KOPT-K1 (cell line): ENCODE results near the gene IL17RC.

Experiments
- H3K27ac ChIP-seq: fragments of 200-600 bp; sonication (generic); 2 replicates; pipeline ENCODE4 v1.5.1; 2016; ENCODE audit warnings: antibody characterized with exemption, mild to moderate bottlenecking, low read depth, low read length; ENCODE audit not compliant: poor library complexity, severe bottlenecking
- H3K36me3 ChIP-seq: fragments of 200-600 bp; sonication (generic); 2 replicates; pipeline ENCODE4 v1.5.1; 2017; ENCODE audit warnings: antibody characterized with exemption, mild to moderate bottlenecking, low read length, moderate library complexity; ENCODE audit not compliant: insufficient read depth
- H3K9me3 ChIP-seq: fragments of 200-600 bp; sonication (generic); 2 replicates; pipeline ENCODE4 v1.5.1; 2017; ENCODE audit warnings: antibody characterized with exemption, low read length, mild to moderate bottlenecking; ENCODE audit not compliant: insufficient read depth, poor library complexity, severe bottlenecking

IL17RC gene

GRCh38 chr3:9902372-9903237, 14.3 kb upstream of the IL17RC start, which contains the start of gene IL17RE:
IL17RE (plus strand) TSS chr3:9902848; CDS start chr3:9902933, 85 bp downstream.
- peak within 1 kb of the TSS; percentile 62 for H3K27ac ChIP-seq
- no peaks in the 10 kb centered on the region for H3K9me3 ChIP-seq

GRCh38 chr3:9903238-9903624, 13.7 kb upstream of the IL17RC start:
- Histone ChIP-seq H3K9me3 (no peaks in the 10 kb centered on the region), H3K27ac (peak overlapping the region; percentile 62), H3K36me3 (no peaks in the 10 kb centered on the region)

More at GRCh38 chr3:9902372-9903237, 14.3 kb upstream of the IL17RC start, which contains the start of gene IL17RE:
- no peaks in the 10 kb centered on the region for H3K36me3 ChIP-seq

- H3K36me3 ChIP-seq = no peaks in the 10 kb centered on the region
- H3K27ac ChIP-seq = no peak overlapping the region
- H3K9me3 ChIP-seq = no peaks in the 10 kb centered on the region
Observed at GRCh38 chr3:9903904-9904303, 13.0 kb upstream of the IL17RC start.

DNA sequence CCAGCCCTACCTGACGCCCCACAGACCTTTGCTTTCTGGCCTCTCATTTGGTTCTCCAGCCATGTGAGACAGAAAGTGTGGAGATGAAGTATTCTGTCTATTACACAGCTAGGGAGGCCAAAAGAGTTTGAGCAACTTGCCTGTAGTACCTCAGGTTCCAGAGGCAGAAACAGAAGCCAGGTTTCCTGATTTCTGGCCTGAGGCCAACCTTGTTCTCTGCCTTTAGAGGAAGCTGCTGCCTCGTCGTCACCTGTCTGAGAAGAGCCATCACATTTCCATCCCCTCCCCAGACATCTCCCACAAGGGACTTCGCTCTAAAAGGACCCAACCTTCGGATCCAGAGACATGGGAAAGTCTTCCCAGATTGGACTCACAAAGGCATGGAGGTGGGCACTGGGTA, 10.4 kb upstream of the IL17RC start:
- H3K27ac ChIP-seq = no peak overlapping the region
- no peaks in the 10 kb centered on the region for H3K36me3 ChIP-seq
- no peaks in the 10 kb centered on the region for H3K9me3 ChIP-seq

- H3K36me3 ChIP-seq = no peaks in the 10 kb centered on the region
- no peak overlapping the region for H3K27ac ChIP-seq
- H3K9me3 ChIP-seq = no peaks in the 10 kb centered on the region
Observed at GRCh38 chr3:9908286-9908685, 8.6 kb upstream of the IL17RC start.

DNA sequence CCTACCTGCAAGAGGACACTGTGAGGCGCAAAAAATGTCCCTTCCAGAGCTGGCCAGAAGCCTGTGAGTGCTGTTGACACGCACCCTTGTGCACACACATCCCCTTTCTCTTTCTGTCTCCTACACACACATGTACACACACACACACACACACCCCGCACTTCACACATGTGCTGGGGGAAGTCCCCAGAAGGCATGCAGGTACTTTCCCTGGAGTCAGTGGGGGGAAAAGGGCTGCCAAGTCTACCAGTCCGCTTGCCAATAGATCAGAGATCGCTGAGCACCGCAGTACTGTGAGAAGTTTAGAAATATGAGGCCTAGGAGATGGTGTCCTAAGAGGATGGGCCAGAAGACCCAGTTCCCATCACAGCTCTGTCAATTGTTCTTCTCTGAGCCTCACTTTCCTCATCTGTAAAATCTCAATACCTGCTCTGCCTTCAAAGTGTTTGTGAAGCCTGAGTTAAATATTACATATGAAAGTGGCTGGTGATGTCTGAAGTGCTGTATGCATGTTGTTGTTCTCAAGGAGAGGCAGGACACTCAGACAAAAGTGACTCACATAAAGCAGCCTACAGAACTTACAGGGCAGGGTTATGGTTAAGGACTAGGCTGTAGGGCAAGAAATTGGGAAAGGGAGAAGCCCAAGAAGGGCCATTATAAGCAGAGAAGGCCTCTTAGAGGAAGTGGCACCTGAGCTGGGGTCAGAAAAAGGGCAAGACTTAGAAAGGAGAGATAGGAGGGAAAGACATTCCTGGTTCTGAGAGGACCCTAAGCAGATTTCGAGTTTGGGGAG, 7.5 kb upstream of the IL17RC start:
- no peaks in the 10 kb centered on the region for H3K36me3 ChIP-seq
- no peaks in the 10 kb centered on the region for H3K9me3 ChIP-seq
- no peak overlapping the region for H3K27ac ChIP-seq

DNA sequence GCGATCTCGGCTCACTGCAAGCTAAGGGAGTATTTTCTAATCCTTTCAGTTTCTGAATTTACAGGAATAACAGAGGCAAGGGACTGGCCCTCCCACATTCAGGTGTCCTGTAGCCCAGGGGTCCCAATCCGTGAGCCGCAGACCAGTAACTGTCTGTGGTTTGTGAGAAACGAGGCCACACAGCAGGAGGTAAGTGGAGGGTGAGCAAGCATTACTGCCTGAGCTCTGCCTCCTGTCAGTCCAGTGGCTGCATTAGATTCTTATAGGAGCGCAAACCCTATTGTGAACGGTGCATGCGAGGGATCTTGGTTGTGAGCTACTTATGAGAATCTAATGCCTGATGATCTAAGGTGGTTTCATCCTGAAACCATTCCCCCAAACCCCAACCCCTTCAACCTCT, 5.0 kb upstream of the IL17RC start:
- Histone ChIP-seq H3K36me3 (no peaks in the 10 kb centered on the region), H3K9me3 (no peaks in the 10 kb centered on the region), H3K27ac (no peak overlapping the region)

GRCh38 chr3:9912294-9912935, 4.5 kb upstream of the IL17RC start:
- Histone ChIP-seq H3K36me3 (no peaks in the 10 kb centered on the region), H3K27ac (no peak overlapping the region)

DNA sequence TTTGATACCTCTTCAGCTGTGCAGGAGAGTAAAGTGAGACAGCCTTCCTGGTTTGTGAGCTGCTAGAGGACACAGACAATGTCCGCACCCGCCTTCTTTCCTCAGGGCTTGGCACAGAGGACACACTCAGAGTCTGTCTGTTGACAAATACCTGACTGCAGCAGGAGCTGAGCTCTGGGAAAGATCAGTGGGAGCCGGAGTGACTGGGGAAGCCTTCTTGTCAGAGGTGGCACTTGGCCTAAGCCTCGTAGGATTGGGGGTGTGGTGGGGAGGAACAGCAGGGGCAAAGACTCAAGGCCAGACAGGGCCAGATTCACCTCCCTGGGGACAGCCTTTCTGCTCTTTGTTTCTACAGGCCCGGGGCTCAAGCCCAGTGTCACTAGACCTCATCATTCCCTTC, 3.3 kb upstream of the IL17RC start:
- Histone ChIP-seq H3K36me3 (no peaks in the 10 kb centered on the region), H3K27ac (no peak overlapping the region), H3K9me3 (no peaks in the 10 kb centered on the region)

More at GRCh38 chr3:9912294-9912935, 4.5 kb upstream of the IL17RC start:
- H3K9me3 ChIP-seq = no peaks in the 10 kb centered on the region

DNA sequence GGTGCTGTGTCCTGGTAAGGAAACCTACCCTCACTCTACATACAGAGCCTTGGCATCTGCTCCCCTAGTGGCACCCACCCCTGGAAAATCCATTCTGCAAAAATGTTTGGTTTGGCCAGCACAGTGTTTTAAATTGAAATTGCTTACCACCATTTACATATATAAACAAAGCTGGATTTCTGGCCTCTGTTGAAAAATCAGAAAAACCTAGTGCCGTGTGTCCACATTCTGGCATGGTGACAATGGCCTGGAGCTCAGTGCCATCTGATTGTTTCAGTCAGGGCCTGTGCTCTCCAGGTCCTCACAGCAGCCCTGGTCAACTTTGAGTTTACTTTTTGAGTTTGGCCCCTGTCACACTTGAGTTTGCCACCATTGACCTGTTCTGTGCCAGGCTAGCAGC, 2.9 kb upstream of the IL17RC start:
- no peak overlapping the region for H3K27ac ChIP-seq
- no peaks in the 10 kb centered on the region for H3K9me3 ChIP-seq

GRCh38 chr3:9914559-9915253, 2.2 kb upstream of the IL17RC start:
- Histone ChIP-seq H3K27ac (no peak overlapping the region), H3K36me3 (no peaks in the 10 kb centered on the region), H3K9me3 (no peaks in the 10 kb centered on the region)

More for the DNA sequence above, 2.9 kb upstream of the IL17RC start:
- H3K36me3 ChIP-seq = no peaks in the 10 kb centered on the region

DNA sequence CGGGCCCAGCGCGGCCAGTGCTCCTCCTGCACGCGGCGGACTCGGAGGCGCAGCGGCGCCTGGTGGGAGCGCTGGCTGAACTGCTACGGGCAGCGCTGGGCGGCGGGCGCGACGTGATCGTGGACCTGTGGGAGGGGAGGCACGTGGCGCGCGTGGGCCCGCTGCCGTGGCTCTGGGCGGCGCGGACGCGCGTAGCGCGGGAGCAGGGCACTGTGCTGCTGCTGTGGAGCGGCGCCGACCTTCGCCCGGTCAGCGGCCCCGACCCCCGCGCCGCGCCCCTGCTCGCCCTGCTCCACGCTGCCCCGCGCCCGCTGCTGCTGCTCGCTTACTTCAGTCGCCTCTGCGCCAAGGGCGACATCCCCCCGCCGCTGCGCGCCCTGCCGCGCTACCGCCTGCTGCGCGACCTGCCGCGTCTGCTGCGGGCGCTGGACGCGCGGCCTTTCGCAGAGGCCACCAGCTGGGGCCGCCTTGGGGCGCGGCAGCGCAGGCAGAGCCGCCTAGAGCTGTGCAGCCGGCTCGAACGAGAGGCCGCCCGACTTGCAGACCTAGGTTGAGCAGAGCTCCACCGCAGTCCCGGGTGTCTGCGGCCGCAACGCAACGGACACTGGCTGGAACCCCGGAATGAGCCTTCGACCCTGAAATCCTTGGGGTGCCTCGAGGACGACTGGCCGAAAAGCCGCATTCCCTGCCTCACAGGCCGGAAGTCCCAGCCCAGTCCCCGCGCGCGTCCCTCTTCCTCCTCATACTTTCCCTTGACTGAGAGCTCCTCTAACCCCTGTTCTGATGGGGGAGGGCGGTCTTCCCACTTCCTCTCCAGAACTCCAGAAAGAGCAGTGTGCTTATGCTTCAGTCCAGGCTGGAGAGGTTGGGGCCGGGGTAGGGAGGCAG, 1.4 kb upstream of the IL17RC start:
- Histone ChIP-seq H3K36me3 (no peaks in the 10 kb centered on the region), H3K9me3 (no peaks in the 10 kb centered on the region), H3K27ac (no peak overlapping the region)

GRCh38 chr3:9916346-9916733, 558 bp upstream of the IL17RC start:
- Histone ChIP-seq H3K9me3 (no peaks in the 10 kb centered on the region), H3K36me3 (no peaks in the 10 kb centered on the region), H3K27ac (no peak overlapping the region)

- no peak overlapping the region for H3K27ac ChIP-seq
- no peaks in the 10 kb centered on the region for H3K9me3 ChIP-seq
- no peaks in the 10 kb centered on the region for H3K36me3 ChIP-seq
Observed at GRCh38 chr3:9917820-9918219, 922 bp downstream of the IL17RC start.
